HG03457 (cell line): Measurements from ENCODE around the gene RARS1.
A peak's percentile ranks its signal among the peaks of the same experiment; 100 is the strongest.
"Not testable (repeated sequence)": the region's sequence is repeated elsewhere in the genome, so short reads cannot be mapped to it uniquely, and the experiment has no call there.

Experiments used
- ATAC-seq: cut with Tn5 transposase; IDR thresholded peaks from one replicate; pipeline ENCODE4 v1.9.1; 2021; ENCODE audit warnings: moderate number of reproducible peaks; ENCODE audit not compliant: unreplicated experiment

The RARS1 gene

DNA sequence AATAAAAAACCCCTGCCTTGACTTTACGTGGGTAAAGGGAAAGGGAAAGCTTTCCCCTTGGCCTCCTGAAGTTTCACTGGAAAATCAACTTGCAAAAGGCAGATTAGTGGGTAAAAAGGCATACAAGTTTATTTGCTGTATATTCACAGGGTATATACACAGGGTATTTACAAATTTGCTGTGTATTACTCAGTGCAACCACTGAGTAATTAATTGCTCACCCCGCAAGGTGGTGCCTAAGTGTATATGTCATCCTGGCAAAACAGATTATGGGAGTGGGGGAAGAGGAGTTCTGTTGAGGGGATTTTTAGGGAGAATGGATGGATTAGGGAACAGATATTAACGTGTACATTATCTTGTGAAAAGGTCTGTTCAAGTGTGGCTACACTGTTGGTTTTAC lies 7.1 kb upstream of the RARS1 start:
- ATAC-seq = no peak

DNA sequence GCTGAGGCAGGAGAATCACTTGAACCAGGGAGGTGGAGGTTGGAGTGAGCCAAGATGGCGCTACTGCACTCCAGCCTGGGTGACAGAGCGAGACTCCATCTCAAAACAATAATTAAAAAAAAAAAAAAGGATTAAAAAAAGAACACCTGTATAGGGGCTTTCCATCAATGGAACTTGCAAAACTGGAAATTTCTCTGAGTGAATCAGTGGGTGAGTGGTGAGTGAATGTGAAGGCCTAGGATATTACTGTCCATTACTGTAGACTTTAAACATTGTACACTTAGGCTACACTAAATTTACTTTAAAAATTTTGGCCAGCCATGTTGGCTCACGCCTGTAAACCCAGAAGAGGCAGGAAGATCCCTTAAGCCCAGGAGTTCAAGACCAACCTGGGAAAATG lies 5.7 kb upstream of the RARS1 start:
- no peak for ATAC-seq

- ATAC-seq = peak; percentile 94
These were observed 4.9 kb upstream of the RARS1 start for GRCh38 chr5:168481330-168481788.

DNA sequence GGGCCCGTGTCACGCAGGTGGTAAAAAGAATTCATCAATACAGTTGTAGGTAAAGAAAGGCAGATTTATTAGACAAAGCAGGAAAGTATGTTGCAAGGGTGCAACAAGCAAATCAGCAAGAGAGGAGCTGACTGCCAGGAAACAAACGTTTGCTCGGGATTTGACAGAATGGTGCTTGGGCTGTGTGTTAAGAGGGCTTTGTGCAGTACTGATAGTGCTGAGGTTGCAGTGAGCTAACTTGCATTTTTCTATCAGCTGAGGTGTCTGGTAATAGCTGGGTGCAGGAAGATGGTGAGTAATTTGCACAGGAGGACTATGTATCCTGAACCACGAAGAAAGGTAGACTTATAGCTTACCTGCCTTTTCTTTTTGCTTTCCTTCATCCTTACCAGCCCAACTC lies 3.9 kb upstream of the RARS1 start:
- no peak for ATAC-seq

- no peak for ATAC-seq
These were observed 2.8 kb downstream of the RARS1 start for GRCh38 chr5:168489059-168489458.

DNA sequence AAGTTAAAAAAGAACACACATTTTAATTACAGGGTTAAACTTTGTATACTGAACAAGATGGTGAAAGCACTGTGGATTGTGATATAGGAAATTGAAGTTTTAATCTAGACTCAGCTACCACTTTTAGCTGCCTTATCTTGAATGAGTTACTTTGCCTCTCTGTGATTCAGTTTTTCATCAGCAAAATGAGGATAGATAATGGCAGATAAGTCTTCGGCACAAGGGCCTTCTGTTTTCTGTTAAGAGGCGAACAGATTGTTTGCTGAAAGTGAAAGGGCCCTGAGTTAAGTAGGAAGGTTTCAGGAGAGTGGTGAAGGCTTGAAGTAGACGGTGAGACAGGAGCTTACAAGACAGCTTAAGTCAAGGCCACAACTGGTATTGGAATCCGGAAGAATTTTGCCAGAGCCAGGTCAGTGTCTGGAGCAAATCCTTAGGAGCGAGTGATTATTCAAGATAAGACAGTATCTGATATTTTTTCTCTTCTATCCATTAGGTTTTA lies 7.8 kb downstream of the RARS1 start:
- no peak for ATAC-seq

GRCh38 chr5:168502563-168503237 lies 16.4 kb downstream of the RARS1 start:
- ATAC-seq = no peak

GRCh38 chr5:168513861-168514428 lies 27.7 kb downstream of the RARS1 start:
- ATAC-seq = no peak

GRCh38 chr5:168525856-168526255 lies 39.6 kb downstream of the RARS1 start:
- no peak for ATAC-seq

DNA sequence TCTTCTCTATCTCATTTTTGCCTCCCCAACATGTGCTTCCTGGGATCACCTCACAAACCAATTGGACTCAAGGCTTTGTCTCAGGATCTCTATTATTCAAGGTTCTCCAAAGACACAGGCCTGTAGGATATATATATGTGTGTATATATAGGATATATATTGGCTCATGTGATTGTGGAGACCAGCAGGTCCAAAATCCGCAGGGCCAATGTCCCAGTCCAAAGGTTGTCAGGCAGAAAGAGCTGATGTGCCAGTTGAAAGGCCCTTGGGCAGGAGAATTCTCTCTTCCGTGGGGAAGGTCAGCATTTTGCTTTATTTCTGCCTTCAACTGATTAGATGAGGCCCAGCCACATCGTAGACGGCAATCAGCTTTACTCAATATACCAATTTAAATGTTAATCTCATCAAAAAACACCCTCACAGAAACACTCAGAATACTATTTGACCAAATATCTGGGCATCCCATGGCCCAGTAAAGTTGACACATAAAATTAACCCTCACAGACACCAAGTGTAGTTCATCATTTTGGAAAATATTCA lies 41.6 kb downstream of the RARS1 start:
- ATAC-seq = no peak

DNA sequence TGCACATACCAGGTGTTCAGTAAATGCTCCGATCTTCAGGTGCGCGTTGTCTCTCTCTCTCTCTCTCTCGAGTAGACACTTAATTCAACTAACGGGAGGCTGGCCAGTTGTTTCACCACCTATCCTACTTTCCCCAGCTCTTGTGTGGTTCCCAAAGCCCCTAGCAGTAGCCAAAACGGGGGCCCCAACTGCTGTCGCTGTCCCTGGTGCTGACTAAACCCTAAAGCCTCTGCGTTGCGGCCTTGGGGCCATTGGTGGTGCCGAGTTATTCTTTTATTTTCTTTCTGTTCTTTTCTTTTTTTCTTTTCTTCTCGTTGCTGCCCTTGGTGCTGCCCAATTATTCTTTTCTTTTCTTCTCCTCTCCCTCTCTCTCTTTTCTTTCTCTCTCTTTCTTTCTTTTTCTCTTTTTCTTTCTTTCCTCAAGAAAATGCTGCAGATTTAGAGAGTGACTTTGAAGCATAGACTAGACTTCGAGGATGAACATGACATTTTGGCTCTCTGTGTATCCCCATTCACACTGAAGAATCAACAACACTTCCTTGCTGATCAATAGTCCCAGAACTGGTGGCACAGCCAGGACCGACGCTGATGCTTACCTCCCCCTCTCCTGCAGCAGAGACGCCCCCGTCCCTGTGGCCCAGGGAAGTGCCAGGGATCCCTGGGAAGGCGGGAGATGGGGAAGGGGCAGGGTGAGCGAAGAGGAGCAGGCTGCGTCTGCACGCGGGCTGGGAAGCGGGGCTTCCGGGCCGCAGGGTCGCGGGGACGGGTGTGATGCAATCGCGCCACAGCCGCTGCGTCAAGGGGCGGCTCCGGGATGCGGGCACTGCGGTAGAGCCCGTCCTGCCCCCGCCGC lies 42.5 kb downstream of the RARS1 start, which contains the start of gene FBLL1:
Gene FBLL1 (plus strand): TSS at position 785 of the 853 bp plus-strand sequence. CDS start 200 bp downstream, outside the sequence.
- ATAC-seq = no peak

DNA sequence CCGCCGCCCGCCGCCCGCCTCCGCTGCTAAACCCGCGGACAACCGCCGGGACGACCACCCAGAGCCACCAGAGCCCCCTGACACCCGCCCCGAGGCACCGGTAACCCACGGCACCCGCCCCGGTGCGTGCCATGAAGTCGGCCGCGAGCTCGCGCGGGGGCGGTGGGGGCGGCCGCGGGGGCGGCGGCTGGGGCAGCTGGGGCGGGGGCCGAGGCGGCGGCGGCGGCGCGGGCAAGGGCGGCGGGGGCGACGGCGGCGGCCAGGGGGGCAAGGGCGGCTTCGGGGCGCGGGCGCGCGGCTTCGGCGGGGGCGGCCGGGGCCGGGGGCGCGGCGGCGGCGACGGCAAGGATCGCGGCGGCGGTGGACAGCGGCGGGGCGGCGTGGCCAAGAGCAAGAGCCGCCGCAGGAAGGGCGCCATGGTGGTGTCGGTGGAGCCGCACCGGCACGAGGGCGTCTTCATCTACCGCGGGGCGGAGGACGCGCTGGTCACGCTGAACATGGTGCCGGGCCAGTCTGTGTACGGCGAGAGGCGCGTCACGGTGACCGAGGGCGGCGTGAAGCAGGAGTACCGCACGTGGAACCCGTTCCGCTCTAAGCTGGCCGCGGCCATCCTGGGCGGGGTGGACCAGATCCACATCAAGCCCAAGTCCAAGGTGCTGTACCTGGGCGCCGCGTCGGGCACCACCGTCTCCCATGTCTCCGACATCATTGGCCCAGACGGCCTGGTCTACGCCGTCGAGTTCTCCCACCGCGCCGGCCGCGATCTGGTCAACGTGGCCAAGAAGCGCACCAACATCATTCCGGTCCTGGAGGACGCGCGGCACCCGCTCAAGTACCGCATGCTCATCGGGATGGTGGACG lies 43.3 kb downstream of the RARS1 start:
- ATAC-seq = no peak

GRCh38 chr5:168530621-168531150 lies 44.4 kb downstream of the RARS1 start:
- no peak for ATAC-seq

- ATAC-seq = no peak
These were observed 44.9 kb downstream of the RARS1 start for GRCh38 chr5:168531191-168531590.

DNA sequence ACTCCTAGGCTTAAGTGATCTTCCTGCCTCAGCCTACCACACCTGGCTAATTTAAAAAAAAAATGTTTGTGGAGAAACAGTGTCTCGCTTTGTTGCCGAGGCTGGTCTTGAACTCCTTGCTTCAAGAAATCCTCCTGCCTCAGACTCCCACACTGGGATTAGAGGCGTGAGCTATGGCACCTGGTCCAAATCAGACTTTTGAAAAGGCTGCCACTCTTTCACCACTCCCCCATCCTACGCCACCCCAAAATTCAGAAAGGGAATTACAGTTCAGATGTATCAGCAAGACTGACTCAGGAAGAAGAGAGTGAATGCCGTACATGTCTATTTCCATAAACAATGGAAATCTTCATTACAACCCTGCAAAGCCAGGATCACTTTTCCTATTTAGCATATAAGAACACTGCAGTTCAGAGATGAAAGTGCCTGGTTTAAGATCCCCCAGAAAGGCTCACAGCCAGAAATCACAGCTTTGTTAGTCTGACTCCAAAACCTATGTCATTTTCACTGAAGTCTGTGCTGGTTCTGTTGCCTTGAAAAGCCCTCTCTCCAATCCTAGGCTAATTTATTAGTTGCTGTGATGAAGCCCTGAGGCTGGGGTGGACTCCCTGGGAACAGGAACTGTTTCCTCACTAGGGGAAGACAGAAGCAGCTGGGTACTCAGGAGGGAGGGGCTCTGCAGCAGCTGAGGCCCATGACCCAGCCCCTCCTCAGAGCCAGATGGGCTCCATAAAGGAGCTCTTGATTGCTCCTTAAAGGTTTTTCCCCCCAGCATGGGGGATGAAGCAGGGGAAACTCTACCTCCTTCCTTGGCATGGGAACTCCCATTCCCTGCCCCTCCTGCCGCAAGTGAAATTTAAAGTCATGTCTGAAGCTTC lies 46.0 kb downstream of the RARS1 start:
- ATAC-seq = no peak

DNA sequence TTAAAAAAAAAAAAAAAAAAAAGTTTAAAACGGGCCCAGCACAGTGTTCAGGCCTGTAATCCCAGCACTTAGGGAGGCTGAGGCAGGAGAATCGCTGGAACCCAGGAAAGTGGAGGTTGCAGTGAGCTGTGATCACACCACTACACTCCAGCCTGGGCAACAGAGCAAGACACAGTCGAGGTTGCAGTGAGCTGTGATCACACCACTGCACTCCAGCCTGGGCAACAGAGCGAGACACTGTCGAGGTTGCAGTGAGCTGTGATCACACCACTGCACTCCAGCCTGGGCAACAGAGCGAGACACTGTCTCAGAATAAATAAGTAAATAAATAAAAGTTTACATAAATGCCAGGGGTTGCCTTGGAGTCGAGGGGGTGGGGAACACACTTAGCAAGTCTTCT lies 48.1 kb downstream of the RARS1 start:
- not testable (repeated sequence) for ATAC-seq

DNA sequence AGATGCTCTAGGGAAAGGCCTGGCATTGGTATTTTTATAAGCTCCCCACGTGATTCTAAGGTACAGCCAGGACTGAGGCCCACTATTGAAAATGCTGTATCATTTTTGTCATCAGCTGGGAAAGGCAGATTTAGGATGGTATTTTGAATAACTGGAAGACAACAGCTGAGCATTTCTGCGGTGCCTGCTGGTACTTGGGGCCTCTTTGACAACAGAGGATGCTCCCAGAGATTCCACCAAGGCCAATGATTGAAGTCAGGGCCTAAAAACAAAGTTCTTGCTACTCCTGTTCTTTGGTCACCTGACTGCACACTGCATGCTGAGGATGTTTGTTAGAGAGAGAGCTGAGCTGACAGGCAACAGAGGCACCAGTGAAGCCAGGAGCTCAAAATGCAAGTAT lies 50.9 kb downstream of the RARS1 start:
- ATAC-seq = no peak

DNA sequence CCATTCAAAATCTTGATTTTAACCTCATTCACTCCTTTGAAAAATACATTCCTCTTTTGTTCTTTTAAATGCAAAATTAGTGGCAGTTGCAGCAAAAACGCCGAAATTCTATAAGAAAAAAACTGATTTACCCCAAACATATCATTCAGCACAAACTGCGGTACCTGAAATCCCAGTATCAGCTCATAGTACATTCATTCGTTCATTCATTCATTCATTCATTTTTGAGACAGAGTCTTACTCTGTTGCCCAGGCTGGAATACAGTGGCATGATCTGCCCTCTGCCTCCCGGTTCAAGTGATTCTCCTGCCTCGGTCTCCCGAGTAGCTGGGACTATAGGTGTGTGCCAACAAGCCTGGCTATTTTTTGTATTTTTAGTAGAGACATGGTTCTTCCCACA lies 63.3 kb downstream of the RARS1 start:
- no peak for ATAC-seq

DNA sequence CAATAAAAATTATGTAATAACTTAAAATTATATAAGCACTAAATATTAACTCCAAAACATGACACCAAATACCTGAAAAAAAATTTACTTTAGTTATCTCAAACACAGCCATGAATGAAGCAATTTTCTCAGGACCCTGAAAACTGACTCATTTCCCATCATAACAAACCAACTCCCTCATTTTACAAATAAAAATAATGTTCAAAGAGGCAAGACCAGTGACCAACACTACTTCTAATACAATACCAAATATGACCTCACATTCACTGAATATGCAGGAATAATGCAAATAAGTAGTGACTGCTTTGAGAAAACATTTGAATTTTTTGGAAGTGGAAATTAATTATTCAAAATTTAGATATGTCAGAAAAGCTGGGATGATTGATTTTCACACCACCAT lies 64.4 kb downstream of the RARS1 start:
- ATAC-seq = no peak
